ENCODE results near the gene CCDC6.

DNA sequence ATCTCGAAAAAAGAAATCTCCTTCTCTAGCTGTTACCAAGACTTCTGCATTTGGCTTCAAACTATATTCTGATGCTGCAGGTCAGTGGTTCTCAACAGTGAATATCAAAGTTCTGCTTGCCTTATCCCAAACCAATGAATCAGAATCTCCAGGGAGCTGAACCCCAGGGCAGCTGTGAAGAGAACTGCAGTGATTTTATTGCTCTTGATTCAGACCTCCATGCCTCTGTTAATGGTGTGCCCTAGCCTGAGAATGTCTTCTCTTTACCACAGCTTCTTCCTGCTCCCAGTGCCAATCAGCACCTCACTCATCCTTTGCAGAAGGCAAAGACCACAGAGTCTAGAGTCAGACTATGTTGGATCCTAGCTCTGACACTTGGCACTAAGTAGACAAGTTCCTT is 106.9 kb downstream of the CCDC6 start:
- TF ChIP-seq, protein P1, sequence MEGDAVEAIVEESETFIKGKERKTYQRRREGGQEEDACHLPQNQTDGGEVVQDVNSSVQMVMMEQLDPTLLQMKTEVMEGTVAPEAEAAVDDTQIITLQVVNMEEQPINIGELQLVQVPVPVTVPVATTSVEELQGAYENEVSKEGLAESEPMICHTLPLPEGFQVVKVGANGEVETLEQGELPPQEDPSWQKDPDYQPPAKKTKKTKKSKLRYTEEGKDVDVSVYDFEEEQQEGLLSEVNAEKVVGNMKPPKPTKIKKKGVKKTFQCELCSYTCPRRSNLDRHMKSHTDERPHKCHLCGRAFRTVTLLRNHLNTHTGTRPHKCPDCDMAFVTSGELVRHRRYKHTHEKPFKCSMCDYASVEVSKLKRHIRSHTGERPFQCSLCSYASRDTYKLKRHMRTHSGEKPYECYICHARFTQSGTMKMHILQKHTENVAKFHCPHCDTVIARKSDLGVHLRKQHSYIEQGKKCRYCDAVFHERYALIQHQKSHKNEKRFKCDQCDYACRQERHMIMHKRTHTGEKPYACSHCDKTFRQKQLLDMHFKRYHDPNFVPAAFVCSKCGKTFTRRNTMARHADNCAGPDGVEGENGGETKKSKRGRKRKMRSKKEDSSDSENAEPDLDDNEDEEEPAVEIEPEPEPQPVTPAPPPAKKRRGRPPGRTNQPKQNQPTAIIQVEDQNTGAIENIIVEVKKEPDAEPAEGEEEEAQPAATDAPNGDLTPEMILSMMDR (conservative IDR thresholded peaks at IDR 0.05; ENCODE audit: low read depth, low read length): no peak
- TF ChIP-seq EZH2 (IDR thresholded peaks at IDR 0.05; ENCODE audit: low read length, unreplicated experiment): no peak
- no peak for TF ChIP-seq EZH2phosphoT487 (IDR thresholded peaks at IDR 0.05; ENCODE audit: borderline replicate concordance, low read length)
